Effector memory CD4-positive, alpha-beta T cell (primary cell): ENCODE results near the gene KATNAL1.

Experiments
- DNase-seq, 3 donors: peaks; one replicate each; pipeline ENCODE4 v3.0.0-alpha.2; 2020
- H3K27ac ChIP-seq: 2 replicates; pipeline ENCODE4 v1.7.0; 2013; ENCODE audit warnings: mild to moderate bottlenecking, low read length, moderate library complexity; ENCODE audit not compliant: insufficient read depth, poor library complexity, severe bottlenecking
- H3K27me3 ChIP-seq: replicated peaks from 2 replicates; pipeline ENCODE4 v1.7.0; 2013; ENCODE audit warnings: mild to moderate bottlenecking, low read length; ENCODE audit not compliant: insufficient read depth, control insufficient read depth, poor library complexity, severe bottlenecking
- H3K36me3 ChIP-seq: 2 replicates; pipeline ENCODE4 v1.7.0; 2013; ENCODE audit warnings: mild to moderate bottlenecking, low read length, moderate library complexity; ENCODE audit not compliant: control insufficient read depth, insufficient read depth
- H3K4me1 ChIP-seq: 2 replicates; pipeline ENCODE4 v1.7.0; 2013; ENCODE audit warnings: low read length, mild to moderate bottlenecking; ENCODE audit not compliant: control insufficient read depth, insufficient read depth, poor library complexity, severe bottlenecking
- H3K4me3 ChIP-seq: 2 replicates; pipeline ENCODE4 v1.7.0; 2013; ENCODE audit warnings: low read length, low read depth, mild to moderate bottlenecking; ENCODE audit not compliant: insufficient read depth, poor library complexity, severe bottlenecking
- H3K9me3 ChIP-seq: 2 replicates; pipeline ENCODE4 v1.7.0; 2013; ENCODE audit warnings: mild to moderate bottlenecking, low read length, moderate library complexity; ENCODE audit not compliant: control insufficient read depth
- total RNA-seq, 3 donors: gene quantifications; one replicate each; lab custom pipeline; 2026; lab: John Stamatoyannopoulos, UW

Gene KATNAL1
- total RNA-seq: 22.8 to 25.2 (median 24.5) reads per million in 3 donors

DNA sequence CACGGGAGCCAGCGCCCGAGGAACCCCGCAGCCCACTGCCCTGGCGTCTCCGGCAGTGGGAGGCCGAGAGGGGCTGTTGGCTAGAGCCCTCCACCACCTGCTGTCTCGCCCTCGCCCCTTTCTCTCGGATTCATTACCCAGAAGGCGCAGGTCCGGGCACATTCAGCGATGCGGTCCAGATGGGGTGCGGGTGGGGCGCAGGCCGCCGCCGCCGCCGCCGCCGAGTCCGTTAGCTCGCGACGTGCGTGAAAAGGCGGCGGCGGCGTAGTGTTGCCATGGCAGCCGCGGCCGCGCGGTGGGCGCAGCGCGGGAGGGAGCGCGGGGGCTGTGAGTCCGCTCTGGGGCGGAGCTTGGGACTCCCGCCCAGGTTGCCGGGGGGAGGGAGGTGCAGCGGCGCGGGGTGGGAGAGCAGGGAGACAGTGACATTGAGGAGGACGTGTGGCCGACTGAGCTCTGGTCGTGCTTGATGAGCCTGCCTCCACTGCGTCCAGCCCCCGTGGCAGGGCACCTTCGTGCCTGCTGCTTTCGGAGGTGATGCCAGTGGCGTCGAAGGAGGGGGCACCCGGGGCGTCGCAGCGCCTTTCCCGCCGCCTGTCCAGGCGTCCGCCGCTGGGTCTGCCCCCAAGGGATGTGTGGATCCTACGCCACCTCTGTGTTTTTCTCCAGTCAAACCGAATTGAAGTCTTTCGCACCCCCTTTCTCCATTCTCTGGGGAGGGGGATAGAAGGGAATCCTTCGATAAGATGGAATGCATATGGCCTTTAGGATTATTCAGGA is at the start of gene KATNAL1:
TSS of gene KATNAL1 (minus strand) at position 358 of the 777 bp plus-strand sequence. CDS start 23,774 bp downstream, outside the sequence.
- no peaks in the 10 kb centered on the region for H3K27me3 ChIP-seq
- H3K27ac ChIP-seq: peak within 1 kb of the TSS; percentile 76
- H3K36me3 ChIP-seq: no peaks in the 10 kb centered on the region
- H3K4me1 ChIP-seq: peaks cover 3% of the 10 kb centered on the region
- no peaks in the 10 kb centered on the region for H3K9me3 ChIP-seq
- DNase-seq: peak; percentile 67 to 75 (median 73)
- peak within 1 kb of the TSS; percentile 92 for H3K4me3 ChIP-seq

DNA sequence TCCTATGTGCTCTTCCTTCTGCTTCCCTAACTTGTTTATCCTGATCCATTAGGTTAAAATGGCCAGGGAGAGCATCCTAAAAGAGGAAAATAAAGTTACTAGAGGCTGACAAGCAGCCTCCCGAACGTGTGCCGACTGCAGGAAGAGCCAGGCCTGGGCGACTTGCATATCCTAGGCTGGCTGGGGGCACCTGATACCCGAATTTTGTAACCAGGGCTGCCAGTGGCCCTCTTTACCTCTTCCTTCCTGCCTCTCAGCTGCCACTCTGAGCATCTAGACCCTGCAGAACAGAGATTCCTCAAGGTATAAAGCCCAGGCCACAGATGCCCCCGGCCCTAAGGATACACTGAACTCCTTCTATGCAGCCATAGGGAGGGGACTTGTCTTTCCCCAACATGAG is 48.5 kb upstream of the KATNAL1 start:
- Histone ChIP-seq H3K27ac (no peak overlapping the region), H3K4me1 (peaks cover 4% of the 10 kb centered on the region), H3K9me3 (no peaks in the 10 kb centered on the region), H3K4me3 (no peak overlapping the region), H3K27me3 (no peaks in the 10 kb centered on the region), H3K36me3 (peaks cover 9% of the 10 kb centered on the region)
- no peak for DNase-seq

DNA sequence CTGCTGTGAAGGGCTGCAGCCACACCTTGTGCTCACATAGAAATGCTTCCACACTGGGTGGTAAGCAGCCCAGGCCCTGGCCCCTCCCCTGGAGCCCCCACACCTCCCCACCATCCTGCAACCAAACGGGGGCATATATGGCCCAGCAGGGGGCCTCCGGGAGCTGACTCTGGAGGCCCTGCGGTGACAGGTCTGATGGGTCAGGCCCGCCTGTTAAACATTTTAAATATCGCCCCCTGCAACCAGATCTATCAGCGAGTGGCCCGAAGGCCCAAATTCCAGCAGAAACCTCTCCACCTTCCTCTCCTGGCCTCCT is 48.0 kb upstream of the KATNAL1 start:
- H3K27ac ChIP-seq: no peak overlapping the region
- no peak for DNase-seq
- peaks cover 4% of the 10 kb centered on the region for H3K4me1 ChIP-seq
- no peaks in the 10 kb centered on the region for H3K27me3 ChIP-seq
- no peak overlapping the region for H3K4me3 ChIP-seq
- peaks cover 9% of the 10 kb centered on the region for H3K36me3 ChIP-seq
- no peaks in the 10 kb centered on the region for H3K9me3 ChIP-seq

DNA sequence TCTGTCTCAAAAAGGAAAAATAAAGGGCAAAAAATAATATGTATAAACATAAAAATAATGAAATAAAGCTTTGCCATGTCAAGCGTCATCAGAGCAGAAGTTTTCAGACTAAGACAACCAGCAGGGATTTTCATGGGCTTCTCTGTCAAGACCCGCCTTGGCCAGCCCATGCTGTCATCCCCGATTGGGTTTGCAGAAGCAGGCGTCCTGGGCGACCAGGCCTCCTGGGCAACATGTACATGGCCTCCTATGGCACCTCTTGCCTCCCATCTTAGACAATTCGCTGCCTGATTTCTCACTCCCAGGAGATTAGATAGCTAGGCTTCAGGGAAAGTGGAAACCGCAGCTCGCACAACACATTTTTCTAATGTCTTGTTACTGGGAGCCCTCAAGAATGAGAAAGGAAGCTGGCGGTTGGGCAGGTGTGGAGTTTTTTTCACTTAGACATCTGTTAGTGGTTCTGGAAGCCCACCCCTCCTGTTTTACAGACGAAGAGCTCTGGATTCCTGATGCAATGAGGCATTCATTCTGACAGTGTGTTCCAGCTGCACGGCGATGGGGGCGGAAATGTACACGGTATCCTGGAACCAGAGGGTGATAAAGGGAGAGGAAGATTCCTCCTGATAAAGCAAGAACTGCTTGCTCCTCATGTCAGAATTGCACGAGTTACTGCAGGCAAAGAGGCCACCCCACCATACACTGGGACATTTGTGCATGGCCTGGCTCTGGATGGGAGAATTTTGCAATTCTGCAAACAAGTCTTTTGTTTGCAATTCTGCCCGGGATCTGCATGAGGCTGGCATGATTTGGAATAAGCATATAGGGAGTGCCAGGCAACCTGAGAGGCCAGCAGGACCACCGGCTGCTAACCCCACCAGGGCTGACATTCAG is 47.4 kb upstream of the KATNAL1 start:
- Histone ChIP-seq H3K9me3 (no peaks in the 10 kb centered on the region), H3K36me3 (peaks cover 9% of the 10 kb centered on the region), H3K27me3 (no peaks in the 10 kb centered on the region), H3K4me1 (peaks cover 4% of the 10 kb centered on the region), H3K4me3 (no peak overlapping the region), H3K27ac (no peak overlapping the region)
- no peak for DNase-seq

DNA sequence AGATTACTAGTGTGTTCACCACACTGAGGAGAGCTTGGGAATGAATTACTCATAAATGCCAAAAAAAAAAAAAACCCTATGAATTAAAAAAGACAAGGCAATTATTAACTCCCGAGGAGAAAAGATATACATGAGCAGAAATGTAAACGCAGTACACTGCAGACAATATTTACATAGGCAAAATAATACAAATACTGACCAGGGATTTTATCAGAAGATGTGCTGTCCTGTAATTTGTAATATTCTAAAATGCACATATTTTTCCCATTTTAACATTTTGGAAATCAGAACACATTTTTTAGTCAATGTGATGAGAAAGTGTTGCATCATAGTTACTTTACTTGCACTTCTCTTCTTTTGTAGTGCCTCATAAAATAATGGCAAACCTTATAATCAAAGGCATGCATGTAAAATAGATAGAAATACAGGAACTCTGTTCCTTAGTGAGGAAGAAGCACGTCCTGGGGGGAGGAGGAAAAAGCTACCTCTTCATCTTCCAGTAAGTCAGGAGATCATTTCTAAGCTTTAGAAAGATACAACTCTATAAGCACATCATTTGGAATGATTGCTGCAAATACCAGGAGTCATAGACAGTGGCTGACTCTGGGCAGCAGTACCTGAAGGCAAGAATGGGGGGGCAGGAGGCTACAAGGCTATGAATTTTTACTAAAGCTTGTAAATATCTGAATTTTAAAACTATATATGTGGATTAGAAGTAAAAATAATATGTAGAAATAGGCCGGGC is 46.3 kb upstream of the KATNAL1 start:
- Histone ChIP-seq H3K27ac (no peak overlapping the region), H3K36me3 (peaks cover 9% of the 10 kb centered on the region), H3K4me1 (peaks cover 4% of the 10 kb centered on the region), H3K27me3 (no peaks in the 10 kb centered on the region), H3K9me3 (no peaks in the 10 kb centered on the region), H3K4me3 (no peak overlapping the region)
- no peak for DNase-seq

DNA sequence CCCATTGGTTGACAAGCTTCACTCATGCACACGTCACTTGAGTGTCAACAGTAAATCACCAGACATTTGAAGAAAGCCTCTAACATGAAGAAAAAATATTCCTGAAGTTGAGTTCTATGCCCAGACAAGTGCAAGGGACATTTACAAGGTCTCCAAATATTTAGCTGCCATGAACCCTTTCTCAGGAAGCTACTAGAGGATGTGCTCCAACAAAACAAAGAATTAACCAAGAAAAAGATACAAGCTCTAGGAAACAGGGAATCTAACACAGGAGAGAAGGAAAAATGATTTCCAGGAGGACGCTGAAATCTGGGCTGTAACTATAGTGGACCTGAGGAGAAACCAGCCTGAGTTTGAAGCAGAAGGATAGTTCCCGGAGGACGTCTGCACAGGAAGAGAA is 45.7 kb upstream of the KATNAL1 start:
- H3K4me1 ChIP-seq: peaks cover 4% of the 10 kb centered on the region
- H3K27ac ChIP-seq: no peak overlapping the region
- peaks cover 9% of the 10 kb centered on the region for H3K36me3 ChIP-seq
- DNase-seq: no peak
- H3K27me3 ChIP-seq: no peaks in the 10 kb centered on the region
- H3K9me3 ChIP-seq: no peaks in the 10 kb centered on the region
- no peak overlapping the region for H3K4me3 ChIP-seq

DNA sequence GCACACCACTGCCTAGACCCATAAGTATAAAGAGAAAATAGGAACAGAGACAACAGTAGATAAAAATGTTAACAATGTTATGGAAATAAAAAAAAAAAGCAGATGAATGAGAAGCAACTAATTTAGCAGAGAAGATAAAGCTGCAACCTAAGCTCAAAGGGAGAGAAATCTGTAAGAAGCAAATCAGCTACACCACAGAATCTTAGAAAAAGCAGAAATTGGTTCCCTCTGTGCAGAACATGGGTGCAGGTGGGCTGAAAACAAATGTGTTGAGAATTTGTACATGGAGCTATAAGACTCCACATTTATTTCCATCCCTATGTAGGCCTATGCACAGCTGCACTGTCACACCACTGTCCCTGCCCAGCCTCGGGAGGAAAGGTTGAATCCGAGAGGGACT is 44.8 kb upstream of the KATNAL1 start:
- Histone ChIP-seq H3K4me1 (peaks cover 6% of the 10 kb centered on the region), H3K9me3 (no peaks in the 10 kb centered on the region), H3K4me3 (no peak overlapping the region), H3K27ac (no peak overlapping the region), H3K36me3 (peaks cover 2% of the 10 kb centered on the region), H3K27me3 (no peaks in the 10 kb centered on the region)
- no peak for DNase-seq

DNA sequence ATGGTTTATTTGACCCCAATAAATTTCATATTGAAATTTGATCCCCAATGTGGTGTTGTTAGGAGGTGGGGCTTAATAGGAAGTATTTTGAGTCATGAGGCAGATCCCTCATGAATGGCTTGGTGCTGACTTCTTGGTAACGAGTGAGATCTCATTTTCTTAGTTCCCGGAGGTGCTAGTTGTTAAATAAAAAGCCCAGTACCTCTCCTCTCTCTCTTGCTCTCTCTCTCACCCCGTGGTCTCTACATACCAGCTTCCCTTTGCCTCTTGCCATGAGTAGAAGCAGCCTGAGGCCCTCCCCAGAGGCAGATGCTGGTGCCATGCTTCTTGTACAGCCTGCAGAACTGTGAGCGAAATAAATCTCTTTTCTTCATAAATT is 39.4 kb upstream of the KATNAL1 start:
- Histone ChIP-seq H3K36me3 (no peaks in the 10 kb centered on the region), H3K9me3 (no peaks in the 10 kb centered on the region), H3K4me3 (no peak overlapping the region), H3K4me1 (peaks cover 25% of the 10 kb centered on the region), H3K27me3 (no peaks in the 10 kb centered on the region), H3K27ac (no peak overlapping the region)
- no peak for DNase-seq

DNA sequence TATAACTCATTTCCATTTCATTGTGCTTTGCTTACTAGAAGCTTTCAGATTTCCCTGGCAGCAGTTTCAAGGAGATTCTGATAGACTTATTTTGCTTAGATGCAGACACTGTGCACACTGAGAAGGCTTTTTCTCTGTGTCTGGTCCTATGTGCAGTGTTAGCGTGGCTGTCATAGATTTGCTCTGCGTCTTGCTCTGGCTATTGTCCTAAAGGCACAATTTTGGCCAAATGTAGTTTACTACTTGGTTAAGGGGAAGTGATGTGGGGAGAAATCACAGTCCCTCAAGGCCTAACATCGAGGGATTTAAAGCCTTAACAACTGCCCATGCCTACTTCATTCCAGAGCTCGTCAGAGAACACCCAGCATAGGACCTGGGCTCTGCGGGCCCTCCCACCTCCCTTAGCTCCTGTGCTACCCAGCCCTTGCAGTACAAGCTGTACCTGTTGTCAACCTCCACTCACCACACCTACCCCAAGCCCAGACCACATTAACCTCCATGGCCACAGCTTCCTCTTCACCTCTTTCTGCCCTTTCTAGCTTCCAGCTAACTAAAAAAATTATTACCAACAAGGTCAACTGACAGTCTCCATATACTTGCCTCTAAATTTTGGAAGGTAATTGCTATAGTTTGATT is 38.9 kb upstream of the KATNAL1 start:
- H3K4me3 ChIP-seq: peak overlapping the region; percentile 9
- no peaks in the 10 kb centered on the region for H3K9me3 ChIP-seq
- peaks cover 25% of the 10 kb centered on the region for H3K4me1 ChIP-seq
- DNase-seq: peak; percentile 37 to 61 (median 48)
- no peaks in the 10 kb centered on the region for H3K27me3 ChIP-seq
- H3K27ac ChIP-seq: no peak overlapping the region
- peaks cover 2% of the 10 kb centered on the region for H3K36me3 ChIP-seq
